Activated CD4-positive, alpha-beta T cell treated with anti-CD3 and anti-CD28 coated beads, Interleukin-2, Interleukin-4, amounts not matched to agents 100 ng/mL and 50 ng/mL, durations not matched to agents 16 hours and 8 hours (primary cell): ENCODE data around the gene GAMT.
"Not testable (repeated sequence)": the region's sequence is repeated elsewhere in the genome, so short reads cannot be mapped to it uniquely, and the experiment has no call there.

Experiments used
- DNase-seq: peaks from one replicate; pipeline ENCODE4 v3.0.0-alpha.2; 2020; ENCODE audit warnings: low spot score

Gene GAMT

GRCh38 chr19:1433119-1434039, 32.0 kb upstream of the GAMT start:
- no peak for DNase-seq

- DNase-seq, result no peak
These were observed 31.2 kb upstream of the GAMT start for GRCh38 chr19:1432507-1432887.

GRCh38 chr19:1431759-1432506, 30.6 kb upstream of the GAMT start:
- DNase-seq, result no peak

GRCh38 chr19:1430246-1430645, 28.9 kb upstream of the GAMT start:
- no peak for DNase-seq

GRCh38 chr19:1429750-1430149, 28.4 kb upstream of the GAMT start:
- DNase-seq, result no peak

- DNase-seq, result no peak
These were observed 27.5 kb upstream of the GAMT start for GRCh38 chr19:1428738-1429391.

GRCh38 chr19:1427221-1427920, 26.0 kb upstream of the GAMT start:
- no peak for DNase-seq

GRCh38 chr19:1426736-1427135, 25.4 kb upstream of the GAMT start:
- no peak for DNase-seq

GRCh38 chr19:1425902-1426301, 24.6 kb upstream of the GAMT start:
- DNase-seq, result no peak

- no peak for DNase-seq
These were observed 23.9 kb upstream of the GAMT start for GRCh38 chr19:1425102-1425837.

- no peak for DNase-seq
These were observed 23.0 kb upstream of the GAMT start for GRCh38 chr19:1424192-1424955.

GRCh38 chr19:1423436-1424191, 22.3 kb upstream of the GAMT start:
- no peak for DNase-seq

- DNase-seq, result no peak
These were observed 21.6 kb upstream of the GAMT start for GRCh38 chr19:1422943-1423342.

GRCh38 chr19:1422360-1422759, 21.0 kb upstream of the GAMT start:
- DNase-seq, result no peak

GRCh38 chr19:1421958-1422305, 20.6 kb upstream of the GAMT start:
- no peak for DNase-seq

GRCh38 chr19:1421218-1421957, 20.0 kb upstream of the GAMT start:
- DNase-seq, result no peak

- no peak for DNase-seq
These were observed 19.2 kb upstream of the GAMT start for GRCh38 chr19:1420590-1420989.

- not testable (repeated sequence) for DNase-seq
These were observed 18.7 kb upstream of the GAMT start for GRCh38 chr19:1420085-1420484.
